ENCODE results near the gene PNPLA3.

Gene PNPLA3

GRCh38 chr22:43883719-43884415, 39.7 kb upstream of the PNPLA3 start:
- Histone ChIP-seq H3K27me3 (peaks cover 0 to 58% of the 10 kb centered on the region in 2 donors), H3K9me3 (no peaks in the 10 kb centered on the region), H3K27ac (no peak overlapping the region), H3K4me3 (no peak overlapping the region), H3K36me3 (no peaks in the 10 kb centered on the region), H3K4me1 (no peaks in the 10 kb centered on the region)
- no peak for DNase-seq
- no peak for TF ChIP-seq CTCF (IDR thresholded peaks at IDR 0.05)
- intact Hi-C loops (cut with DNase I; ENCODE audit: low total_unique reads), result no loop called here

GRCh38 chr22:43884600-43885318, 38.8 kb upstream of the PNPLA3 start:
- Histone ChIP-seq H3K27ac (no peak overlapping the region), H3K36me3 (no peaks in the 10 kb centered on the region), H3K4me1 (no peaks in the 10 kb centered on the region), H3K4me3 (no peak overlapping the region), H3K9me3 (no peaks in the 10 kb centered on the region), H3K27me3 (peaks cover 0 to 60% of the 10 kb centered on the region in 2 donors)
- peak in 1 of 2 donors; percentile 29 for DNase-seq
- TF ChIP-seq CTCF (IDR thresholded peaks at IDR 0.05), result peak; percentile 38 to 49
- intact Hi-C loops (cut with DNase I; ENCODE audit: low total_unique reads), result no loop called here

GRCh38 chr22:43885319-43885671, 38.3 kb upstream of the PNPLA3 start:
- Histone ChIP-seq H3K4me1 (no peaks in the 10 kb centered on the region), H3K9me3 (no peaks in the 10 kb centered on the region), H3K4me3 (no peak overlapping the region), H3K27me3 (peaks cover 0 to 60% of the 10 kb centered on the region in 2 donors), H3K27ac (no peak overlapping the region), H3K36me3 (no peaks in the 10 kb centered on the region)
- DNase-seq, result no peak
- no peak for TF ChIP-seq CTCF (IDR thresholded peaks at IDR 0.05)
- intact Hi-C loops (cut with DNase I; ENCODE audit: low total_unique reads), result no loop called here

GRCh38 chr22:43885786-43886185, 37.8 kb upstream of the PNPLA3 start:
- no peak overlapping the region for H3K27ac ChIP-seq
- no peak for DNase-seq
- intact Hi-C loops (cut with DNase I; ENCODE audit: low total_unique reads), result no loop called here
- no peak overlapping the region for H3K4me3 ChIP-seq
- peaks cover 0 to 61% of the 10 kb centered on the region in 2 donors for H3K27me3 ChIP-seq
- H3K9me3 ChIP-seq, result no peaks in the 10 kb centered on the region
- H3K36me3 ChIP-seq, result no peaks in the 10 kb centered on the region
- H3K4me1 ChIP-seq, result no peaks in the 10 kb centered on the region
- no peak for TF ChIP-seq CTCF (IDR thresholded peaks at IDR 0.05)

GRCh38 chr22:43886231-43886630, 37.4 kb upstream of the PNPLA3 start:
- no peak for DNase-seq
- H3K4me3 ChIP-seq, result no peak overlapping the region
- H3K27me3 ChIP-seq, result peaks cover 0 to 61% of the 10 kb centered on the region in 2 donors
- peaks cover 0 to 4% (median 3%) of the 10 kb centered on the region in 4 donors for H3K4me1 ChIP-seq
- no peak overlapping the region for H3K27ac ChIP-seq
- intact Hi-C loops (cut with DNase I; ENCODE audit: low total_unique reads), result no loop called here
- H3K36me3 ChIP-seq, result no peaks in the 10 kb centered on the region
- TF ChIP-seq CTCF (IDR thresholded peaks at IDR 0.05), result no peak
- no peaks in the 10 kb centered on the region for H3K9me3 ChIP-seq
